NCI-H2227 (cell line): ENCODE results near the gene MRPL40.

ENCODE experiments used
- DNase-seq: peaks from one replicate; lab custom pipeline; 2025; ENCODE audit not compliant: unreplicated experiment; lab: John Stamatoyannopoulos, UW

The MRPL40 gene

DNA sequence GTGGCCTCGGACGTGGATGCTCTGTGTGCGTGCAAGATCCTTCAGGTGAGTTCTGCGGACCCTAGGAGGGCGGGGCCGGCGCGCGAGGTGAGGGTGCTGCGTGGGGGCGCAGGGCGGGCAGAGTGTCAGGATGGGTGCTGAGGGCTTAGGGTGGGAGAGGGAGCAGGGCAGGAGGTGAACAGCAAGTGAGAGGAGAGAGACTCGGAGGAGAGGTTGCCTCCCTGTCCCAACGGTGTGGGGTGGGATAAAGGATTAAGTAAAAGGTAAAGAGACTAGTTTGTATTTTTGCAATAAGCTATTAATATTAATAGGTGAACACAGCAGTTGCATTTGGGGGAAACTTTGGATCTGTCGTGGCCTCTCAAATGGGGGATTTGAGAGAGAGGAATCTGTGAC, 47.8 kb downstream of the MRPL40 start:
- no peak for DNase-seq

DNA sequence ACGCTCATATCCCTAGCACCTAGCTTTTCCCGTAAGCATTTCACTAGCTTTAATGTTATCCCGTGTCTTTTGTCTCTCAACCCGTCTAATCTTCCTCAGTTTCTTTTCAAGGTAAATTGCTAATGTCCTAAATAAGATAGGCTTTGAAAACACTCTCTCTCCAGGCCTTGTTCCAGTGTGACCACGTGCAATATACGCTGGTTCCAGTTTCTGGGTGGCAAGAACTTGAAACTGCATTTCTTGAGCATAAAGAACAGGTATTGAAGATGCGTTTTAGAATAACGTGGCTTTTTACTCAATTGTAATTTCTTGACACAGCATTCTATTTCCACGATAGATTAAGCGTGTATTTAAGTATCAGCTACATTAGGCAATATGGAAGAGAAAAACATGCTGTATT, 48.4 kb downstream of the MRPL40 start:
- DNase-seq = no peak

DNA sequence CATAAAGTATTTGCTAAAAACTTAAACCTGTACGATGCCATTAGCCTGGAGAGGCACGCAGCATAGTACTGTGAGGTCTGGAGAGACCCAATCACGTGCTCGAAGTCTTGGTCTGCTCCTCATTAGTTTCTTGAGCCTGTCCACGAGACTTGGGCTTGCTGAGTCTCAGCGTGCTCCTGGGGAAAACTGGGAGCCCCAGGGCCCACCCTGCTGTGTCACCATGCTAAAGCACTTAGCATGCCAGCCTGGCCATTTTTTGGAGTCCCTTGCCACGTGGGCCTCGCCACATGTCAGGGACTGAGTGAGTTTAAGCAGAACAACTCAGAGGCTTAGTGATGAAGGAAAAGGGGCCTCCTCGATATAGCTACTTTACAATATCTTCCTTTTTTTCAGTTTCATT, 50.0 kb downstream of the MRPL40 start:
- no peak for DNase-seq

DNA sequence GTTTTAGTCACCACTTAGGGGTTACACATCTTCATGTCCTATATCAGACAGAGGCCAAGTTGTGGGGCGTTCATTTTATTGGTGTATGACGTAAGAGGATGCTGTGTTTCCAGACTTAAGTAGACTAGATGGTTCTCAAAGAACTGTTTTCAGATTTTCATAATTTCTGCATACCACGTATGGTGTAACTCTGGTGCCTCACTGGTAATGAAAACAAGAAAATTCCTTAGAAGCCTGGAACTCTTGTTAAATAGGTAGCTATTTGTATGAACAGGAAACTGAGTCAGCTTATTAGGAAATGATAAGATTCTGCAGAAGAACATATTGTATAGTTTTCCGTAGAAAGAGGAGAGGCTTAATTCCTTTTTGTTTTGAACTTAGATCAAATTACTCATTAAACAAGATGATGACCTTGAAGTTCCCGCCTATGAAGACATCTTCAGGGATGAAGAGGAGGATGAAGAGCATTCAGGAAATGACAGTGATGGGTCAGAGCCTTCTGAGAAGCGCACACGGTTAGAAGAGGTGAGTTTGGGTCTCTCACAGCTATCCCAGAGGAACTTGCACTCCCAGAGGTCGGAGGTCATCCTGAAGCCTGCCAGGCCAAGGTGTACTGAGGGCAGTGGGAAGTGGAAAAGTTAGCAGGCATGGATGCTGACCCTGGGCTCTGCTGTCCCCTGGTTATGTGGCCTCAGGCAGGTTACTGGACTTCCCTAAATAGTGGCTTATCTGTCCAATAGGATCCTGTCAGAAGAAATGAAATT, 51.3 kb downstream of the MRPL40 start:
- no peak for DNase-seq
